DOHH2 (cell line): ENCODE results near the gene DNAJC25.
A peak's percentile ranks its signal among the peaks of the same experiment; 100 is the strongest.

Source experiments
- H3F3A ChIP-seq: fragments of 200-600 bp; sonication (generic), shearing (Covaris generic); 2 replicates; pipeline ENCODE4 v1.6.0; 2016; ENCODE audit warnings: antibody characterized with exemption, mild to moderate bottlenecking; ENCODE audit not compliant: control insufficient read depth, insufficient read depth
- H3K27ac ChIP-seq: fragments of 200-600 bp; sonication (generic); 2 replicates; pipeline ENCODE4 v1.5.1; 2014; ENCODE audit warnings: low read depth, mild to moderate bottlenecking, low read length, moderate library complexity
- H3K27me3 ChIP-seq: fragments of 200-600 bp; sonication (generic); 2 replicates; pipeline ENCODE4 v1.6.1; 2014; ENCODE audit warnings: mild to moderate bottlenecking, low read length, mixed read lengths; ENCODE audit not compliant: control insufficient read depth
- H3K36me3 ChIP-seq: fragments of 200-600 bp; sonication (generic); 2 replicates; pipeline ENCODE4 v1.6.1; 2014; ENCODE audit warnings: mild to moderate bottlenecking, low read length, moderate library complexity, mixed read lengths; ENCODE audit not compliant: control insufficient read depth
- H3K4me1 ChIP-seq: fragments of 200-600 bp; sonication (generic); 2 replicates; pipeline ENCODE4 v1.6.1; 2014; ENCODE audit warnings: mild to moderate bottlenecking, low read length, mixed read lengths; ENCODE audit not compliant: control insufficient read depth
- H3K4me2 ChIP-seq: fragments of 200-600 bp; sonication (generic); 2 replicates; pipeline ENCODE4 v1.6.0; 2014; ENCODE audit warnings: mild to moderate bottlenecking, low read length, moderate library complexity
- H3K4me3 ChIP-seq: fragments of 200-600 bp; sonication (generic); 2 replicates; pipeline ENCODE4 v1.5.1; 2014; ENCODE audit warnings: mild to moderate bottlenecking, low read length, mixed read lengths
- H3K79me2 ChIP-seq: fragments of 200-600 bp; sonication (generic); 2 replicates; pipeline ENCODE4 v1.6.1; 2014; ENCODE audit warnings: mild to moderate bottlenecking, low read length, mixed read lengths; ENCODE audit not compliant: control insufficient read depth
- H3K9me2 ChIP-seq: fragments of 200-600 bp; sonication (generic); replicated peaks from 2 replicates; pipeline ENCODE4 v1.6.1; 2014; ENCODE audit warnings: mild to moderate bottlenecking, low read length, mixed read lengths; ENCODE audit not compliant: control insufficient read depth
- H3K9me3 ChIP-seq: fragments of 200-600 bp; sonication (generic); 2 replicates; pipeline ENCODE4 v1.6.1; 2014; ENCODE audit warnings: antibody characterized with exemption, low read length, mixed read lengths; ENCODE audit not compliant: control insufficient read depth, insufficient read depth
- H4K20me1 ChIP-seq: fragments of 200-600 bp; sonication (generic); 2 replicates; pipeline ENCODE4 v1.6.0; 2014; ENCODE audit warnings: low read depth, mild to moderate bottlenecking, antibody characterized with exemption, low read length, moderate library complexity; ENCODE audit not compliant: control insufficient read depth, insufficient read depth
- EZH2phosphoT487 ChIP-seq: fragments of 200-600 bp; sonication (generic); IDR thresholded peaks from 2 replicates; pipeline ENCODE4 v1.6.1; 2017; ENCODE audit warnings: borderline replicate concordance, mild to moderate bottlenecking, antibody characterized with exemption, low read length, moderate library complexity, mixed read lengths
- TF ChIP-seq, protein P1 (sequence below): fragments of 200-600 bp; sonication (generic); IDR thresholded peaks from one replicate; pipeline ENCODE4 v1.5.1; 2014; ENCODE audit warnings: antibody characterized with exemption, mild to moderate bottlenecking, low read depth, low read length; ENCODE audit not compliant: poor library complexity, severe bottlenecking

Gene DNAJC25

DNA sequence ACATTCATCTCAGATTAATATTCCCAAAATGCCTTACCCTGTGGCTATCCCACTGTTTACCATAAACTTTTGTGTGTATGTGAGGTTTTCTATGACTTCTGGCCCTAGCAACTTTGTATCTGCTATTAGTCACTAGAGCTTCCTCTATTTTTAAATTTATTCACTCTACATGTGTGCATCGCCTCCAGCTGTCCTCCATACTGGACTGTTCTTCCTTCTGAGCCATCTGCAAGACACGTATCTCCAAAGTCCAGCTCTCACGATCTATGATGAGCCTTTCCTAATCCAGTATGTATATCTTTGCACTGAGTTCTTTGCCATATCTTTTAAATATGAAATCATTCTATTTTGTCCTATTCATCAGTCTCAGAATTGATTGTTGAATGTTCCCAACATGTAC, 28.6 kb downstream of the DNAJC25 start:
- H3K27ac ChIP-seq, result no peak overlapping the region
- H4K20me1 ChIP-seq, result no peaks in the 10 kb centered on the region

DNA sequence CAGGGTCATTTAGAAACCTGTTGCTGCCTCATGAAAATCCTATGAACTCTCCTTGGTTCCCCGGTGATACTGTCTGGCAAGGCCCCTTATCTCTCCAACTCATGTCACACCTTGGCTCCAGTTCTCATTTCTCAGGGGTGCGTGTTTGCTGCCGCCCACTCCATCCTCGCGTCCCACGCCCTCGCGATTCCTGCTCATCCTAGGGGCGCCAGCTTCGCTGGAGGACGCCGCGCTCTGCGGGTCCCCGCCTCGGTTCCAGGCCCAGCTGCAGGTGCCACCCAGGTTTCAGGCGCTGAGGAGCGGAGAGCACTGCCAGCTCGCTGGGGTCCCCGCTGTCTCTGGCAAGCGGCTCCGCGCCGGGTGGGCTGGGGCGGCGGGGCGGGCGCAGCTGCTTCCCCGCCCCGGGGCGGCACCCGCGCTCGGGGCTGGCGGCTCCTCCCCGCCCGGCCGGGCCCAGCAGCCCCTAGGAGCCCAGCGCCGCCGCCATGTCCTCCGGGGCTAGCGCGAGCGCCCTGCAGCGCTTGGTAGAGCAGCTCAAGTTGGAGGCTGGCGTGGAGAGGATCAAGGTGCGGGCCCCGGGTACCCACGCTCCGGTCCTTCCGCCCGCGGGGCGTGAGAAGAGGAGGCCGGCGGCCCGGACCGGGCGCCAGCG, 30.1 kb downstream of the DNAJC25 start, which contains the start of gene GNG10:
Gene GNG10, plus strand, starts transcription at position 456 of the 652 bp plus-strand sequence. Its CDS starts 30 bp downstream, at position 486.
- Histone ChIP-seq H3F3A (peaks cover 8% of the 10 kb centered on the region; the same call in 1 of the 2 replicates), H3K9me2 (no peaks in the 10 kb centered on the region), H3K9me3 (no peaks in the 10 kb centered on the region), H3K79me2 (peaks cover 11% of the 10 kb centered on the region), H3K4me1 (peaks cover 21% of the 10 kb centered on the region), H3K27ac (peak within 1 kb of the TSS; percentile 49), H3K36me3 (no peaks in the 10 kb centered on the region), H3K27me3 (no peaks in the 10 kb centered on the region), H3K4me3 (peak within 1 kb of the TSS; percentile 88), H4K20me1 (no peaks in the 10 kb centered on the region), H3K4me2 (peak within 1 kb of the TSS; percentile 93)
- no peak for TF ChIP-seq EZH2phosphoT487
- TF ChIP-seq, protein P1, sequence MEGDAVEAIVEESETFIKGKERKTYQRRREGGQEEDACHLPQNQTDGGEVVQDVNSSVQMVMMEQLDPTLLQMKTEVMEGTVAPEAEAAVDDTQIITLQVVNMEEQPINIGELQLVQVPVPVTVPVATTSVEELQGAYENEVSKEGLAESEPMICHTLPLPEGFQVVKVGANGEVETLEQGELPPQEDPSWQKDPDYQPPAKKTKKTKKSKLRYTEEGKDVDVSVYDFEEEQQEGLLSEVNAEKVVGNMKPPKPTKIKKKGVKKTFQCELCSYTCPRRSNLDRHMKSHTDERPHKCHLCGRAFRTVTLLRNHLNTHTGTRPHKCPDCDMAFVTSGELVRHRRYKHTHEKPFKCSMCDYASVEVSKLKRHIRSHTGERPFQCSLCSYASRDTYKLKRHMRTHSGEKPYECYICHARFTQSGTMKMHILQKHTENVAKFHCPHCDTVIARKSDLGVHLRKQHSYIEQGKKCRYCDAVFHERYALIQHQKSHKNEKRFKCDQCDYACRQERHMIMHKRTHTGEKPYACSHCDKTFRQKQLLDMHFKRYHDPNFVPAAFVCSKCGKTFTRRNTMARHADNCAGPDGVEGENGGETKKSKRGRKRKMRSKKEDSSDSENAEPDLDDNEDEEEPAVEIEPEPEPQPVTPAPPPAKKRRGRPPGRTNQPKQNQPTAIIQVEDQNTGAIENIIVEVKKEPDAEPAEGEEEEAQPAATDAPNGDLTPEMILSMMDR, result no peak

More for the DNA sequence above, 28.6 kb downstream of the DNAJC25 start:
- Histone ChIP-seq H3K4me1 (peaks cover 21% of the 10 kb centered on the region), H3K27me3 (no peaks in the 10 kb centered on the region), H3K4me3 (no peak overlapping the region), H3F3A (peaks cover 8% of the 10 kb centered on the region; the same call in 1 of the 2 replicates), H3K4me2 (no peak overlapping the region), H3K9me2 (no peaks in the 10 kb centered on the region), H3K36me3 (peaks cover 4% of the 10 kb centered on the region; the same call in 1 of the 2 replicates), H3K79me2 (peaks cover 11% of the 10 kb centered on the region), H3K9me3 (no peaks in the 10 kb centered on the region)
- TF ChIP-seq EZH2phosphoT487, result no peak
- TF ChIP-seq, protein P1, result no peak

DNA sequence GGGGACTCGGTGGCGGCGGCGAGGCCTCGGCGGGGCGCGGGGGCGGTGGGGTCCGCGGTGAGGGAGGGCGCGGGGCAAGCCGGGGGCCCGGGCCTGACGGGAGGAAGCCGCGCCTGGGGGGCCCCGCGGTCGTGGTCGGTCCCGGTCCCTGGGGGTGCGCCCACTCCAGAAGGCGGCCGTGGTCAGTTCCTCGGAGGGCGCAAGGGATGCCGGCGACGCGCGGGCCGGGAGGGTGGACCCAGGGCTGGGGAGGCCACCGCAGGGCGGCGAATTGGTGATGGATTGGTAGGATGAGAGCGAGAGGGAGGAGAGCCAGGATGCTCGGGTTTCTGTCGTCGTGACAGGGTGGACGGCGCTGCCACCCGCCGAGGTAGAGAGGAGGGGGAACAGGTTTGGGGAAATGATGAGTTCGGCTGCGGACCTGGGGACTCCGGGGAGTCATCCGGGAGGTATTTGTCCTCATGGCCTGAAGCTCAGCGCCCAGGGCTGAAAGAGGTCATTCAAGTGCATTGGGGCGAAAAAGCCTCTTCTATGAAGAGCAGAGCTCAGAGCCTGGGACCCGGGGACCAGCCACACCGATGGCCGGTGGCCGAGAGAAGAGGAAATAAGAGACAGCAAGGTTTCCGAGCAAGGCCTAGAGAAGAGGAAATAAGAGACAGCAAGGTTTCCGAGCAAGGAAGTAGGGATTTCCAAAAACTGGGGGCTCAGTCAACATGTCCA, 30.8 kb downstream of the DNAJC25 start:
- Histone ChIP-seq H3K27me3 (no peaks in the 10 kb centered on the region), H3K9me2 (no peaks in the 10 kb centered on the region), H3K4me3 (peak overlapping the region; percentile 88), H4K20me1 (no peaks in the 10 kb centered on the region), H3F3A (peaks cover 8% of the 10 kb centered on the region; the same call in 1 of the 2 replicates), H3K27ac (peak overlapping the region; percentile 49), H3K79me2 (peaks cover 11% of the 10 kb centered on the region), H3K4me2 (peak overlapping the region; percentile 93), H3K9me3 (no peaks in the 10 kb centered on the region), H3K36me3 (peaks cover 5% of the 10 kb centered on the region; the same call in 1 of the 2 replicates), H3K4me1 (peaks cover 21% of the 10 kb centered on the region)
- no peak for TF ChIP-seq EZH2phosphoT487
